ENCODE data around the gene C5orf63.

- TF ChIP-seq, protein P1, sequence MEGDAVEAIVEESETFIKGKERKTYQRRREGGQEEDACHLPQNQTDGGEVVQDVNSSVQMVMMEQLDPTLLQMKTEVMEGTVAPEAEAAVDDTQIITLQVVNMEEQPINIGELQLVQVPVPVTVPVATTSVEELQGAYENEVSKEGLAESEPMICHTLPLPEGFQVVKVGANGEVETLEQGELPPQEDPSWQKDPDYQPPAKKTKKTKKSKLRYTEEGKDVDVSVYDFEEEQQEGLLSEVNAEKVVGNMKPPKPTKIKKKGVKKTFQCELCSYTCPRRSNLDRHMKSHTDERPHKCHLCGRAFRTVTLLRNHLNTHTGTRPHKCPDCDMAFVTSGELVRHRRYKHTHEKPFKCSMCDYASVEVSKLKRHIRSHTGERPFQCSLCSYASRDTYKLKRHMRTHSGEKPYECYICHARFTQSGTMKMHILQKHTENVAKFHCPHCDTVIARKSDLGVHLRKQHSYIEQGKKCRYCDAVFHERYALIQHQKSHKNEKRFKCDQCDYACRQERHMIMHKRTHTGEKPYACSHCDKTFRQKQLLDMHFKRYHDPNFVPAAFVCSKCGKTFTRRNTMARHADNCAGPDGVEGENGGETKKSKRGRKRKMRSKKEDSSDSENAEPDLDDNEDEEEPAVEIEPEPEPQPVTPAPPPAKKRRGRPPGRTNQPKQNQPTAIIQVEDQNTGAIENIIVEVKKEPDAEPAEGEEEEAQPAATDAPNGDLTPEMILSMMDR (IDR thresholded peaks at IDR 0.05; ENCODE audit: poor library complexity, severe bottlenecking): no peak
- TF ChIP-seq EZH2 (IDR thresholded peaks at IDR 0.05; ENCODE audit: borderline replicate concordance, insufficient read depth, low read length, poor library complexity, severe bottlenecking) (no peak), EP300 (conservative IDR thresholded peaks at IDR 0.05; ENCODE audit: poor library complexity, severe bottlenecking) (no peak), RAD21 (conservative IDR thresholded peaks at IDR 0.05) (no peak), POLR2AphosphoS5 (IDR thresholded peaks at IDR 0.05) (no peak), MXI1 (conservative IDR thresholded peaks at IDR 0.05; ENCODE audit: poor library complexity, severe bottlenecking) (no peak), SMC3 (conservative IDR thresholded peaks at IDR 0.05; ENCODE audit: poor library complexity) (no peak), TAF1 (IDR thresholded peaks at IDR 0.05; ENCODE audit: low read depth) (no peak)
- TF ChIP-seq, protein P2, sequence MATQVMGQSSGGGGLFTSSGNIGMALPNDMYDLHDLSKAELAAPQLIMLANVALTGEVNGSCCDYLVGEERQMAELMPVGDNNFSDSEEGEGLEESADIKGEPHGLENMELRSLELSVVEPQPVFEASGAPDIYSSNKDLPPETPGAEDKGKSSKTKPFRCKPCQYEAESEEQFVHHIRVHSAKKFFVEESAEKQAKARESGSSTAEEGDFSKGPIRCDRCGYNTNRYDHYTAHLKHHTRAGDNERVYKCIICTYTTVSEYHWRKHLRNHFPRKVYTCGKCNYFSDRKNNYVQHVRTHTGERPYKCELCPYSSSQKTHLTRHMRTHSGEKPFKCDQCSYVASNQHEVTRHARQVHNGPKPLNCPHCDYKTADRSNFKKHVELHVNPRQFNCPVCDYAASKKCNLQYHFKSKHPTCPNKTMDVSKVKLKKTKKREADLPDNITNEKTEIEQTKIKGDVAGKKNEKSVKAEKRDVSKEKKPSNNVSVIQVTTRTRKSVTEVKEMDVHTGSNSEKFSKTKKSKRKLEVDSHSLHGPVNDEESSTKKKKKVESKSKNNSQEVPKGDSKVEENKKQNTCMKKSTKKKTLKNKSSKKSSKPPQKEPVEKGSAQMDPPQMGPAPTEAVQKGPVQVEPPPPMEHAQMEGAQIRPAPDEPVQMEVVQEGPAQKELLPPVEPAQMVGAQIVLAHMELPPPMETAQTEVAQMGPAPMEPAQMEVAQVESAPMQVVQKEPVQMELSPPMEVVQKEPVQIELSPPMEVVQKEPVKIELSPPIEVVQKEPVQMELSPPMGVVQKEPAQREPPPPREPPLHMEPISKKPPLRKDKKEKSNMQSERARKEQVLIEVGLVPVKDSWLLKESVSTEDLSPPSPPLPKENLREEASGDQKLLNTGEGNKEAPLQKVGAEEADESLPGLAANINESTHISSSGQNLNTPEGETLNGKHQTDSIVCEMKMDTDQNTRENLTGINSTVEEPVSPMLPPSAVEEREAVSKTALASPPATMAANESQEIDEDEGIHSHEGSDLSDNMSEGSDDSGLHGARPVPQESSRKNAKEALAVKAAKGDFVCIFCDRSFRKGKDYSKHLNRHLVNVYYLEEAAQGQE (IDR thresholded peaks at IDR 0.05; ENCODE audit: borderline replicate concordance): no peak
Measured at GRCh38 chr5:127064253-127064840, 9.0 kb downstream of the C5orf63 start.
